PC-3 (cell line): ENCODE data around the gene MALRD1. TPM values are rescaled to one million over a fixed set of nuclear protein-coding genes. Genes with fewer than 3 reads are reported as not detected.

Experiments
- ATAC-seq: fragments of 200-7000 bp; cut with Tn5 transposase; 2 replicates; pipeline ENCODE4 v1.9.1; 2020; ENCODE audit warnings: mild to moderate bottlenecking, moderate library complexity
- BruUV-seq: library from RNA; stranded (reverse); fragments of 400-500 nt; replicated peaks from 2 replicates; lab custom pipeline; 2021; lab: Mats Ljungman, UMichigan
- CTCF ChIA-PET: fragments of 300-600 bp; sonication (Branson Sonifier 250); formaldehyde crosslinking; loops from one replicate; lab custom pipeline; 2022; ENCODE audit warnings: antibody characterized with exemption; lab: Charles Lee
- POLR2A ChIA-PET: fragments of 300-600 bp; sonication (Branson Sonifier 250); formaldehyde crosslinking; loops from one replicate; lab custom pipeline; 2022; ENCODE audit warnings: antibody characterized with exemption; ENCODE audit not compliant: unreplicated experiment; lab: Charles Lee
- DNase-seq: peaks from one replicate; pipeline ENCODE4 v3.0.0-alpha.2; 2015
- H2AFZ ChIP-seq: fragments of 300-600 bp; sonication (generic); 2 replicates; pipeline ENCODE4 v1.6.0; 2016; ENCODE audit warnings: antibody characterized with exemption, low read length
- H3F3A ChIP-seq: fragments of 300-600 bp; sonication (generic); one replicate; pipeline ENCODE4 v1.6.0; 2017; ENCODE audit warnings: antibody characterized with exemption, low read length, control low read depth, mild to moderate bottlenecking; ENCODE audit not compliant: unreplicated experiment
- H3K27ac ChIP-seq: fragments of 300-600 bp; sonication (generic); 2 replicates; pipeline ENCODE4 v1.5.1; 2016; ENCODE audit warnings: mild to moderate bottlenecking, low read length
- H3K27me3 ChIP-seq: fragments of 300-600 bp; sonication (generic); 2 replicates; pipeline ENCODE4 v1.6.1; 2016; ENCODE audit warnings: low read length, mixed read lengths
- H3K36me3 ChIP-seq: fragments of 300-600 bp; sonication (generic); 2 replicates; pipeline ENCODE4 v1.6.1; 2016; ENCODE audit warnings: low read depth, mixed run types, low read length, mixed read lengths
- H3K4me1 ChIP-seq: fragments of 300-600 bp; sonication (generic); 2 replicates; pipeline ENCODE4 v1.5.1; 2016; ENCODE audit warnings: low read length; ENCODE audit not compliant: insufficient read depth
- H3K4me2 ChIP-seq: fragments of 300-600 bp; sonication (generic); 2 replicates; pipeline ENCODE4 v1.6.0; 2016; ENCODE audit warnings: low read length
- H3K4me3 ChIP-seq: fragments of 300-600 bp; sonication (generic); 2 replicates; pipeline ENCODE4 v1.5.1; 2016; ENCODE audit warnings: mild to moderate bottlenecking, low read length, mixed read lengths
- H3K79me2 ChIP-seq: fragments of 300-600 bp; sonication (generic); 2 replicates; pipeline ENCODE4 v1.6.1; 2017; ENCODE audit warnings: low read length, mixed read lengths
- H3K9ac ChIP-seq: fragments of 300-600 bp; sonication (generic); 2 replicates; pipeline ENCODE4 v1.6.0; 2016; ENCODE audit warnings: mild to moderate bottlenecking, low read length
- H3K9me2 ChIP-seq: fragments of 300-600 bp; sonication (generic); replicated peaks from 2 replicates; pipeline ENCODE4 v1.6.1; 2016; ENCODE audit warnings: mixed run types, low read length, mixed read lengths
- H3K9me3 ChIP-seq: fragments of 300-600 bp; sonication (generic); 2 replicates; pipeline ENCODE4 v1.6.1; 2016; ENCODE audit warnings: low read length, mixed read lengths
- H4K20me1 ChIP-seq: fragments of 300-600 bp; sonication (generic); 2 replicates; pipeline ENCODE4 v1.6.1; 2016; ENCODE audit warnings: low read length, mixed read lengths
- CTCF ChIP-seq: fragments of 300-600 bp; sonication (generic); conservative IDR thresholded peaks from 2 replicates; pipeline ENCODE4 v1.5.1; 2017; ENCODE audit warnings: antibody characterized with exemption, low read depth, mild to moderate bottlenecking, low read length
- EZH2 ChIP-seq: fragments of 300-600 bp; sonication (generic); IDR thresholded peaks from one replicate; pipeline ENCODE4 v1.6.1; 2017; ENCODE audit warnings: antibody characterized with exemption, mild to moderate bottlenecking, low read length; ENCODE audit not compliant: unreplicated experiment
- EZH2phosphoT487 ChIP-seq: fragments of 300-600 bp; sonication (generic); IDR thresholded peaks from 2 replicates; pipeline ENCODE4 v1.6.1; 2018; ENCODE audit warnings: mild to moderate bottlenecking, antibody characterized with exemption, low read length, borderline replicate concordance
- intact Hi-C: fragments of 100-400 bp; cut with micrococcal nuclease; formaldehyde crosslinking; loops from 2 replicates; pipeline ENCODE4 v1.9.0; 2023
- total RNA-seq: library from RNA; depleted of rRNA; stranded (reverse); fragments of >200 nt; gene quantifications from 2 replicates; pipeline ENCODE4 v1.2.3, GENCODE V29; 2014

The MALRD1 gene
- total RNA-seq, 1 experiment from 2014 or later: not detected

DNA sequence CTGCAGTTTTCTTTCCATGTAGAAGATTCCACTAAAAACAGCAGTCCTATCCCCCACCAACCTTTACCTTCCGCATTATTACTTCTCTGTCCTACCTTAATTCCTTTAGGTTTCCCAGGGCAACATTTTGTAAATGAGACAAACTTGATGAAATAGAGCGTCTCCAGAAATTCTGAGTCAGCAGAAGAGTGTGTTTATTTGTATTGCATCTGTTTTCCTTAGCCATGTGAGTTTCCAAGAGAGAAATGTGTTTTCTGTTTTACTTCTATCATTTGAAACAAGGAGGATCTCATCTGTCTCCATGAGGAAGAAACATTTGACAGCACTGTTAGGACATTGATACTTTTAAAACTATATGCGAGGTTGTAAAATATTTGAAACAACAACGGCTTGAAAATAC is 523.5 kb downstream of the MALRD1 start:
- no peaks in the 10 kb centered on the region for H3K36me3 ChIP-seq
- no TSS peak for BruUV-seq
- H3K9ac ChIP-seq: no peak overlapping the region
- no peaks in the 10 kb centered on the region for H4K20me1 ChIP-seq
- H2AFZ ChIP-seq: no peak overlapping the region
- H3K4me1 ChIP-seq: no peaks in the 10 kb centered on the region
- H3K9me2 ChIP-seq: no peaks in the 10 kb centered on the region
- no peak overlapping the region for H3K4me3 ChIP-seq
- no peaks in the 10 kb centered on the region for H3K79me2 ChIP-seq
- CTCF ChIA-PET: no interaction called here
- no peak overlapping the region for H3K4me2 ChIP-seq
- no peak overlapping the region for H3K27ac ChIP-seq
- TF ChIP-seq CTCF (no peak), EZH2 (no peak), EZH2phosphoT487 (no peak)
- no peaks in the 10 kb centered on the region for H3K9me3 ChIP-seq
- DNase-seq (no peak), ATAC-seq (no peak)
- intact Hi-C loops: no loop called here
- no peaks in the 10 kb centered on the region for H3F3A ChIP-seq
- H3K27me3 ChIP-seq: no peaks in the 10 kb centered on the region
- POLR2A ChIA-PET: no interaction called here

GRCh38 chr10:19576576-19576975 is 528.0 kb downstream of the MALRD1 start:
- Histone ChIP-seq H3F3A (no peaks in the 10 kb centered on the region), H4K20me1 (no peaks in the 10 kb centered on the region), H3K27me3 (no peaks in the 10 kb centered on the region), H3K36me3 (no peaks in the 10 kb centered on the region), H3K27ac (no peak overlapping the region), H3K4me2 (no peak overlapping the region), H3K4me1 (no peaks in the 10 kb centered on the region), H3K9me2 (no peaks in the 10 kb centered on the region), H3K9ac (no peak overlapping the region), H3K9me3 (no peaks in the 10 kb centered on the region), H3K79me2 (no peaks in the 10 kb centered on the region), H3K4me3 (no peak overlapping the region), H2AFZ (no peak overlapping the region)
- ChIA-PET CTCF (no interaction called here), POLR2A (no interaction called here)
- intact Hi-C loops: no loop called here
- ATAC-seq (no peak), DNase-seq (no peak)
- TF ChIP-seq EZH2phosphoT487: no peak
- TF ChIP-seq CTCF: no peak
- TF ChIP-seq EZH2: no peak
- no TSS peak for BruUV-seq

DNA sequence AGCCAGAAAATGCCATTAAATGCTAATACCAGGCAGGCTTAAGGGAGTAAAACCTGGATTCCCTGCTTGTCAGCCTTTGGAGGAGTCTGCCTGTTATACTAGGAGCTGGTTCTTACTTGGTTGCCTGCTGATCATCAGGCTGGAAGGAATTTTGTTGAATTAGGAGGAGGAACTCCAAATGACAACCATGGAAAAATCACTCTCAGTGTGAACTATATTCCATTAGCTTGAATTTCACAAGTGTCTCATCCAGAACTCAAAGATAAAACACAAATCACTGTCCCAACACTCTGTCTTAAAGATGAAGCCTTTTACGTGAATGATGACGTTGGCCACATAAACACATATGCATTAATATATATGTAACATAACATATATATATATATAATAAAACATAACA is 528.8 kb downstream of the MALRD1 start:
- H3K9me2 ChIP-seq: no peaks in the 10 kb centered on the region
- no peak overlapping the region for H3K27ac ChIP-seq
- no TSS peak for BruUV-seq
- no peaks in the 10 kb centered on the region for H4K20me1 ChIP-seq
- no peak for DNase-seq
- ChIA-PET POLR2A (no interaction called here), CTCF (no interaction called here)
- H3K4me2 ChIP-seq: no peak overlapping the region
- no peak overlapping the region for H2AFZ ChIP-seq
- H3K4me1 ChIP-seq: no peaks in the 10 kb centered on the region
- no peak for ATAC-seq
- no peaks in the 10 kb centered on the region for H3F3A ChIP-seq
- intact Hi-C loops: no loop called here
- no peak overlapping the region for H3K9ac ChIP-seq
- TF ChIP-seq EZH2phosphoT487 (no peak), CTCF (no peak), EZH2 (no peak)
- no peaks in the 10 kb centered on the region for H3K9me3 ChIP-seq
- no peaks in the 10 kb centered on the region for H3K36me3 ChIP-seq
- no peak overlapping the region for H3K4me3 ChIP-seq
- H3K79me2 ChIP-seq: no peaks in the 10 kb centered on the region
- no peaks in the 10 kb centered on the region for H3K27me3 ChIP-seq
